CD14-positive monocyte (primary cell): Measurements from ENCODE around the gene UHRF1. TPM values are rescaled to one million over a fixed set of nuclear protein-coding genes. Genes with fewer than 3 reads are reported as not detected.
"Not testable (repeated sequence)": the region's sequence is repeated elsewhere in the genome, so short reads cannot be mapped to it uniquely, and the experiment has no call there.

Experiments
- DNase-seq, 3 donors: peaks; one replicate each; pipeline ENCODE4 v3.0.0-alpha.2; 2011 to 2022
- H2AFZ ChIP-seq: 2 replicates; pipeline ENCODE4 v1.6.0; 2012; ENCODE audit warnings: mild to moderate bottlenecking, low read depth, low read length, inconsistent platforms; ENCODE audit not compliant: insufficient read depth, poor library complexity, severe bottlenecking
- H3K27ac ChIP-seq, 2 donors: 1 replicate in 1 of 2; 2 replicates in 1 of 2; pipeline ENCODE4 v1.5.1; 2012 to 2013; ENCODE audit warnings: low read length in 2 of 2, control low read depth in 1 of 2, inconsistent platforms in 1 of 2, low read depth in 1 of 2, mild to moderate bottlenecking in 1 of 2
- H3K27me3 ChIP-seq, 2 donors: one replicate each; pipeline versions ENCODE4 v1.6.0 to v1.6.1; 2011 to 2013; ENCODE audit warnings: low read length in 2 of 2; ENCODE audit not compliant: control insufficient read depth in 2 of 2, insufficient read depth in 2 of 2
- H3K36me3 ChIP-seq, 2 donors: replicated peaks in 1 of 2; 1 replicate in 1 of 2; 2 replicates in 1 of 2; pipeline versions ENCODE4 v1.5.1 to v1.6.1; 2012 to 2013; ENCODE audit warnings: low read length in 2 of 2, control low read depth in 1 of 2, inconsistent platforms in 1 of 2, mild to moderate bottlenecking in 1 of 2; ENCODE audit not compliant: insufficient read depth in 2 of 2, control insufficient read depth in 1 of 2
- H3K4me1 ChIP-seq, 2 donors: 1 replicate in 1 of 2; 2 replicates in 1 of 2; pipeline versions ENCODE4 v1.5.1 to v1.6.1; 2012 to 2013; ENCODE audit warnings: low read length in 2 of 2, control low read depth in 1 of 2, inconsistent platforms in 1 of 2, mild to moderate bottlenecking in 1 of 2, moderate library complexity in 1 of 2; ENCODE audit not compliant: insufficient read depth in 2 of 2, control insufficient read depth in 1 of 2
- H3K4me2 ChIP-seq: replicated peaks from 2 replicates; pipeline ENCODE3; 2012; ENCODE audit warnings: low read length, moderate library complexity, mild to moderate bottlenecking; ENCODE audit not compliant: poor library complexity, severe bottlenecking; ENCODE audit errors: extremely low read depth
- H3K4me3 ChIP-seq, 3 experiments: fragments of 200-600 bp in 1 of 3; sonication (generic) in 1 of 3; replicated peaks in 1 of 3; 1 replicate in 2 of 3; 2 replicates in 1 of 3; pipeline ENCODE4 v1.5.1; 2011 to 2013; ENCODE audit warnings: low read length in 3 of 3, mild to moderate bottlenecking in 3 of 3, control low read depth in 2 of 3, low read depth in 2 of 3, inconsistent platforms in 1 of 3, moderate library complexity in 1 of 3
- H3K79me2 ChIP-seq: 2 replicates; pipeline ENCODE4 v1.6.0; 2012; ENCODE audit warnings: mild to moderate bottlenecking, control low read depth, inconsistent platforms, low read length, moderate library complexity; ENCODE audit not compliant: insufficient read depth
- H3K9ac ChIP-seq: 2 replicates; pipeline ENCODE4 v1.6.0; 2017; ENCODE audit warnings: low read length, mild to moderate bottlenecking; ENCODE audit not compliant: insufficient read depth, poor library complexity, severe bottlenecking
- H3K9me3 ChIP-seq, 2 donors: replicated peaks in 1 of 2; 1 replicate in 1 of 2; 2 replicates in 1 of 2; pipeline versions ENCODE4 v1.5.1 to v1.6.1; 2012 to 2013; ENCODE audit warnings: low read length in 2 of 2, control low read depth in 1 of 2; ENCODE audit not compliant: control insufficient read depth in 1 of 2, insufficient read depth in 1 of 2
- H4K20me1 ChIP-seq: 2 replicates; pipeline ENCODE4 v1.6.0; 2012; ENCODE audit warnings: mild to moderate bottlenecking, low read length, control low read depth, moderate library complexity; ENCODE audit not compliant: insufficient read depth
- H3K27ac Mint-ChIP-seq, 7 donors: one replicate each; pipeline ENCODE4 v1.8.0; 2020; ENCODE audit warnings: mild to moderate bottlenecking in 7 of 7, mixed read lengths in 7 of 7, moderate library complexity in 6 of 7, inconsistent platforms in 2 of 7
- H3K27me3 Mint-ChIP-seq, 3 donors: one replicate each; pipeline ENCODE4 v1.8.0; 2021 to 2022; ENCODE audit warnings: low read depth in 3 of 3, mild to moderate bottlenecking in 3 of 3, mixed read lengths in 3 of 3, moderate library complexity in 3 of 3, inconsistent platforms in 1 of 3
- H3K36me3 Mint-ChIP-seq, 2 donors: one replicate each; pipeline ENCODE4 v1.8.0; 2020; ENCODE audit warnings: mixed read lengths in 2 of 2, inconsistent platforms in 1 of 2, mild to moderate bottlenecking in 1 of 2
- H3K4me1 Mint-ChIP-seq: one replicate; pipeline ENCODE4 v1.8.0; 2020; ENCODE audit warnings: mild to moderate bottlenecking, mixed read lengths
- H3K4me3 Mint-ChIP-seq, 2 donors: one replicate each; pipeline ENCODE4 v1.8.0; 2020; ENCODE audit warnings: mild to moderate bottlenecking in 2 of 2, mixed read lengths in 2 of 2, moderate library complexity in 1 of 2
- H3K9me3 Mint-ChIP-seq, 7 donors: one replicate each; pipeline ENCODE4 v1.8.0; 2020 to 2022; ENCODE audit warnings: mixed read lengths in 7 of 7, mild to moderate bottlenecking in 6 of 7, moderate library complexity in 6 of 7, inconsistent platforms in 2 of 7
- WGBS: methylation state at CpG from one replicate; pipeline ENCODE4 v1.1.5; 2013; ENCODE audit warnings: missing lambda C conversion rate; ENCODE audit not compliant: insufficient coverage; 5-methylcytosine and 5-hydroxymethylcytosine counted together
- intact Hi-C, 2 donors: fragments of 100-400 bp; cut with micrococcal nuclease; formaldehyde crosslinking; loops; one replicate each; pipeline versions ENCODE4 v1.15.0 to v1.15.1; 2023
- polyA plus RNA-seq, 3 donors: library from polyadenylated mRNA; depleted of rRNA in 1 of 3; unstranded in 2 of 3; stranded (reverse) in 1 of 3; fragments of 300-500 nt in 2 of 3; fragments of >200 nt in 1 of 3; fragmentation: Illumina TruSeq in 2 of 3; gene quantifications; 1 replicate in 2 of 3; 2 replicates in 1 of 3; pipeline ENCODE4 v1.2.3, GENCODE V29; 2012 to 2021
- TF ChIP-seq, protein P1 (sequence below): fragments of 200-600 bp; IDR thresholded peaks from one replicate; pipeline ENCODE4 v1.8.0; 2022; ENCODE audit warnings: antibody characterized with exemption, mild to moderate bottlenecking

Gene UHRF1
- polyA plus RNA-seq, 3 donors = 0.06 to 0.77 (median 0.63) TPM

DNA sequence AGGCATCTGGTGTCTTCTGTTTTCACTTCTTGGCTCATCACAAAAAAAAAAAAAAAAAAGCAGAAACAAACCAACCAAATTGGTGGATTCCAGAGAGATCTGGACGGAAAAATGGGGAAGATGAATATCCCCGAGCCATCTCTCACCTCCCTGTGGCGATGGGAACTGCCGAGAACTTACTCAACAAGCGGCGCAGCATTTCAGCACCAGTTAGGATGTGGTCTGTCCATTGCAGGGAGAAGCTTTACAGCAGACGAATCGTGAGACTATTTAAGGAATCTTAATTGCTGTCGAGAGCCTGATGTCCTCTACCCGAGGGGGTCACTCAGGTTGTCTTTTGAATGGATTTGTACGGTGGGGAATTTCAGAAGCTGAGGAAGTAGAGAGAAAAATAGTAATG, 42.4 kb downstream of the UHRF1 start:
- intact Hi-C loops = no loop called here
- no peak overlapping the region for H3K27ac ChIP-seq
- peaks cover 0 to 15% of the 10 kb centered on the region in 2 donors for H3K4me1 ChIP-seq
- H3K36me3 Mint-ChIP-seq = peaks cover 33 to 76% of the 10 kb centered on the region in 2 donors
- peaks cover 0 to 2% (median 0%) of the 10 kb centered on the region in 3 donors for H3K27me3 Mint-ChIP-seq
- H3K9me3 ChIP-seq = no peaks in the 10 kb centered on the region
- H3K4me1 Mint-ChIP-seq = peaks cover 13% of the 10 kb centered on the region
- H3K36me3 ChIP-seq = peaks cover 25 to 60% of the 10 kb centered on the region in 2 donors
- peaks cover 8% of the 10 kb centered on the region for H3K79me2 ChIP-seq
- H3K9ac ChIP-seq = no peak overlapping the region
- H3K4me3 Mint-ChIP-seq = no peak overlapping the region
- no peaks in the 10 kb centered on the region for H3K9me3 Mint-ChIP-seq
- peak in 1 of 3 donors; percentile 78 for DNase-seq
- no peaks in the 10 kb centered on the region for H4K20me1 ChIP-seq
- WGBS = 87% methylated on average over 7 of the region's 11 CpGs
- H3K27ac Mint-ChIP-seq = peak overlapping the region in 5 of 7 donors; percentile 10 to 82 (median 55)
- H3K27me3 ChIP-seq = no peaks in the 10 kb centered on the region
- no peak overlapping the region for H2AFZ ChIP-seq
- no peak overlapping the region for H3K4me2 ChIP-seq
- TF ChIP-seq, protein P1, sequence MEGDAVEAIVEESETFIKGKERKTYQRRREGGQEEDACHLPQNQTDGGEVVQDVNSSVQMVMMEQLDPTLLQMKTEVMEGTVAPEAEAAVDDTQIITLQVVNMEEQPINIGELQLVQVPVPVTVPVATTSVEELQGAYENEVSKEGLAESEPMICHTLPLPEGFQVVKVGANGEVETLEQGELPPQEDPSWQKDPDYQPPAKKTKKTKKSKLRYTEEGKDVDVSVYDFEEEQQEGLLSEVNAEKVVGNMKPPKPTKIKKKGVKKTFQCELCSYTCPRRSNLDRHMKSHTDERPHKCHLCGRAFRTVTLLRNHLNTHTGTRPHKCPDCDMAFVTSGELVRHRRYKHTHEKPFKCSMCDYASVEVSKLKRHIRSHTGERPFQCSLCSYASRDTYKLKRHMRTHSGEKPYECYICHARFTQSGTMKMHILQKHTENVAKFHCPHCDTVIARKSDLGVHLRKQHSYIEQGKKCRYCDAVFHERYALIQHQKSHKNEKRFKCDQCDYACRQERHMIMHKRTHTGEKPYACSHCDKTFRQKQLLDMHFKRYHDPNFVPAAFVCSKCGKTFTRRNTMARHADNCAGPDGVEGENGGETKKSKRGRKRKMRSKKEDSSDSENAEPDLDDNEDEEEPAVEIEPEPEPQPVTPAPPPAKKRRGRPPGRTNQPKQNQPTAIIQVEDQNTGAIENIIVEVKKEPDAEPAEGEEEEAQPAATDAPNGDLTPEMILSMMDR = no peak
- H3K4me3 ChIP-seq = no peak overlapping the region

- 95% methylated on average over 13 of the region's 18 CpGs for WGBS
These were observed 43.6 kb downstream of the UHRF1 start for GRCh38 chr19:4952945-4953344.

GRCh38 chr19:4954320-4955149, 45.2 kb downstream of the UHRF1 start:
- peaks cover 33 to 82% of the 10 kb centered on the region in 2 donors for H3K36me3 Mint-ChIP-seq
- H3K4me2 ChIP-seq, H3K4me3 Mint-ChIP-seq, H3K79me2 ChIP-seq, DNase-seq, H3K27ac ChIP-seq, H2AFZ ChIP-seq, H4K20me1 ChIP-seq, H3K9me3 Mint-ChIP-seq, H3K9me3 ChIP-seq, H3K4me3 ChIP-seq, intact Hi-C loops, H3K9ac ChIP-seq, H3K27me3 ChIP-seq, H3K27me3 Mint-ChIP-seq: not testable (repeated sequence)
- Histone ChIP-seq H3K36me3 (peaks cover 34 to 71% of the 10 kb centered on the region in 2 donors), H3K4me1 (peaks cover 0 to 15% of the 10 kb centered on the region in 2 donors)
- 89% methylated on average over 20 of the region's 46 CpGs for WGBS
- peak overlapping the region in 5 of 7 donors; percentile 54 to 82 (median 63) for H3K27ac Mint-ChIP-seq
- H3K4me1 Mint-ChIP-seq = peaks cover 11% of the 10 kb centered on the region

More at GRCh38 chr19:4952945-4953344, 43.6 kb downstream of the UHRF1 start:
- H3K9ac ChIP-seq = no peak overlapping the region
- H3K4me2 ChIP-seq = no peak overlapping the region
- H3K27me3 ChIP-seq = no peaks in the 10 kb centered on the region
- peak overlapping the region in 1 of 2 donors; percentile 7 for H3K27ac ChIP-seq
- H3K36me3 ChIP-seq = peaks cover 29 to 60% of the 10 kb centered on the region in 2 donors
- peaks cover 13% of the 10 kb centered on the region for H3K4me1 Mint-ChIP-seq
- H3K36me3 Mint-ChIP-seq = peaks cover 30 to 74% of the 10 kb centered on the region in 2 donors
- no peaks in the 10 kb centered on the region for H4K20me1 ChIP-seq
- H3K4me3 Mint-ChIP-seq = no peak overlapping the region
- peaks cover 0 to 2% (median 0%) of the 10 kb centered on the region in 3 donors for H3K27me3 Mint-ChIP-seq
- H3K4me1 ChIP-seq = peaks cover 0 to 15% of the 10 kb centered on the region in 2 donors
- H3K27ac Mint-ChIP-seq = peak overlapping the region in 3 of 7 donors; percentile 4 to 60 (median 4)
- no peak for DNase-seq
- H3K4me3 ChIP-seq = no peak overlapping the region
- peaks cover 13% of the 10 kb centered on the region for H3K79me2 ChIP-seq
- no peaks in the 10 kb centered on the region for H3K9me3 Mint-ChIP-seq
- intact Hi-C loops = no loop called here
- H3K9me3 ChIP-seq = no peaks in the 10 kb centered on the region
- TF ChIP-seq, protein P1 = no peak
- no peak overlapping the region for H2AFZ ChIP-seq
